CD4-positive, alpha-beta memory T cell (primary cell): ENCODE results near the gene MRPL37. TPM values are rescaled to one million over a fixed set of nuclear protein-coding genes. Genes with fewer than 3 reads are reported as not detected.
A peak's percentile ranks its signal among the peaks of the same experiment; 100 is the strongest.

Experiments used
- CTCF ChIA-PET: fragments of 350-600 bp; sonication (Branson Sonifier 250); formaldehyde crosslinking; loops from one replicate; lab custom pipeline; 2021; ENCODE audit warnings: inconsistent platforms; ENCODE audit not compliant: partially characterized antibody; lab: Charles Lee
- POLR2A ChIA-PET: fragments of 350-600 bp; sonication (Branson Sonifier 250); formaldehyde crosslinking; loops from one replicate; lab custom pipeline; 2021; ENCODE audit not compliant: partially characterized antibody; lab: Charles Lee
- DNase-seq, 5 donors: peaks; one replicate each; pipeline versions ENCODE4 v3.0.0 to v3.0.0-alpha.2; 2020 to 2022; ENCODE audit warnings: mixed read lengths in 1 of 5
- H3K27ac ChIP-seq: one replicate; pipeline ENCODE4 v1.7.0; 2013; ENCODE audit warnings: low read depth, low read length
- H3K27me3 ChIP-seq: 2 replicates; pipeline ENCODE4 v1.7.0; 2013; ENCODE audit warnings: mild to moderate bottlenecking, low read length, moderate library complexity; ENCODE audit not compliant: insufficient read depth
- H3K36me3 ChIP-seq: 2 replicates; pipeline ENCODE4 v1.7.0; 2013; ENCODE audit warnings: mild to moderate bottlenecking, low read length, moderate library complexity; ENCODE audit not compliant: insufficient read depth
- H3K4me1 ChIP-seq: 2 replicates; pipeline ENCODE4 v1.7.0; 2013; ENCODE audit warnings: mild to moderate bottlenecking, low read length, moderate library complexity; ENCODE audit not compliant: insufficient read depth
- H3K4me3 ChIP-seq, 2 donors: one replicate each; pipeline ENCODE4 v1.7.0; 2013; ENCODE audit warnings: low read length in 2 of 2, mild to moderate bottlenecking in 1 of 2
- H3K9me3 ChIP-seq, 2 donors: one replicate each; pipeline ENCODE4 v1.7.0; 2013; ENCODE audit warnings: low read length in 2 of 2, control low read depth in 1 of 2; ENCODE audit not compliant: control insufficient read depth in 1 of 2
- H3K27ac Mint-ChIP-seq, 7 donors: one replicate each; pipeline ENCODE4 v1.8.0; 2020 to 2021; ENCODE audit warnings: mixed read lengths in 7 of 7, mild to moderate bottlenecking in 6 of 7, inconsistent platforms in 3 of 7, moderate library complexity in 3 of 7
- H3K27me3 Mint-ChIP-seq, 2 donors: one replicate each; pipeline ENCODE4 v1.8.0; 2020 to 2021; ENCODE audit warnings: mixed read lengths in 2 of 2
- H3K36me3 Mint-ChIP-seq, 2 donors: one replicate each; pipeline ENCODE4 v1.8.0; 2020 to 2021; ENCODE audit warnings: mixed read lengths in 2 of 2, inconsistent platforms in 1 of 2, mild to moderate bottlenecking in 1 of 2
- H3K4me1 Mint-ChIP-seq, 4 donors: one replicate each; pipeline ENCODE4 v1.8.0; 2020 to 2021; ENCODE audit warnings: mixed read lengths in 4 of 4, mild to moderate bottlenecking in 1 of 4
- H3K4me3 Mint-ChIP-seq, 8 donors: one replicate each; pipeline ENCODE4 v1.8.0; 2020 to 2021; ENCODE audit warnings: mixed read lengths in 8 of 8, mild to moderate bottlenecking in 7 of 8, moderate library complexity in 6 of 8, inconsistent platforms in 3 of 8
- H3K9me3 Mint-ChIP-seq, 8 donors: one replicate each; pipeline ENCODE4 v1.8.0; 2020 to 2021; ENCODE audit warnings: mixed read lengths in 8 of 8, mild to moderate bottlenecking in 5 of 8, inconsistent platforms in 3 of 8, moderate library complexity in 1 of 8
- intact Hi-C: fragments of 100-400 bp; cut with micrococcal nuclease; formaldehyde crosslinking; loops from one replicate; pipeline ENCODE4 v1.15.1; 2023
- polyA plus RNA-seq, 2 donors: library from polyadenylated mRNA; unstranded; fragments of 300-500 nt; fragmentation: Illumina TruSeq; gene quantifications; one replicate each; pipeline ENCODE4 v1.2.3, GENCODE V29; 2021
- total RNA-seq, 2 experiments: library from RNA; stranded (reverse); gene quantifications; one replicate each; pipeline ENCODE4 v1.2.3, GENCODE V29; 2021

Gene MRPL37
- total and polyA plus RNA-seq, 4 experiments from 2014 or later = 33.4 to 89.1 (median 46.1) TPM

DNA sequence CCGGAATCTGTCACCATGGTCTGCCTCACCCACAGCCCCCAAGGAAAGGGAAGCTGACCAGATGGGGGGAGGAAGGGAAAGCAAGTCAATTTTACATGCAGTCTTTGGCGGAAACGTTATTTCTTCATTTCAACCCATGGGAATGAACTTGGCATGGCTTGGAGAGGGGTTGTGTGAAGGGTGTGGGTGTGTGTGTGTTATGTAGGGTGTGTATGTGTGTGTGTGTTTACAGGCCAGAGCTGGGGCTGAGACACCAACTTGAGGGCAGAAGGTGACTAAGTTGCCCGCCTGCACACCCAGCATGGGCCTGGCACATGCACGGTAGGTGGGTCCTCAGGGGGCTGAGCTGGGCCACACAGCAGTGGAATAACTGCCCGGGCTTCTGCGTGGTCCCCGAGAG is 65.2 kb downstream of the MRPL37 start:
- H3K9me3 ChIP-seq = no peaks in the 10 kb centered on the region
- POLR2A ChIA-PET = no interaction called here
- intact Hi-C loops = no loop called here
- no peak overlapping the region for H3K4me3 ChIP-seq
- no peaks in the 10 kb centered on the region for H3K9me3 Mint-ChIP-seq
- no peak for DNase-seq
- peaks cover 11 to 30% (median 14%) of the 10 kb centered on the region in 4 donors for H3K4me1 Mint-ChIP-seq
- no peaks in the 10 kb centered on the region for H3K4me1 ChIP-seq
- CTCF ChIA-PET = interaction anchor here (2.5 kb wide), 1 partner anchor 13 kb away, joined by 8 read pairs; no protein-coding TSS in a partner anchor
- no peaks in the 10 kb centered on the region for H3K27me3 ChIP-seq
- peaks cover 0 to 2% of the 10 kb centered on the region in 2 donors for H3K36me3 Mint-ChIP-seq
- H3K27ac ChIP-seq = no peak overlapping the region
- no peaks in the 10 kb centered on the region for H3K27me3 Mint-ChIP-seq
- no peaks in the 10 kb centered on the region for H3K36me3 ChIP-seq
- H3K4me3 Mint-ChIP-seq = no peak overlapping the region
- no peak overlapping the region for H3K27ac Mint-ChIP-seq

DNA sequence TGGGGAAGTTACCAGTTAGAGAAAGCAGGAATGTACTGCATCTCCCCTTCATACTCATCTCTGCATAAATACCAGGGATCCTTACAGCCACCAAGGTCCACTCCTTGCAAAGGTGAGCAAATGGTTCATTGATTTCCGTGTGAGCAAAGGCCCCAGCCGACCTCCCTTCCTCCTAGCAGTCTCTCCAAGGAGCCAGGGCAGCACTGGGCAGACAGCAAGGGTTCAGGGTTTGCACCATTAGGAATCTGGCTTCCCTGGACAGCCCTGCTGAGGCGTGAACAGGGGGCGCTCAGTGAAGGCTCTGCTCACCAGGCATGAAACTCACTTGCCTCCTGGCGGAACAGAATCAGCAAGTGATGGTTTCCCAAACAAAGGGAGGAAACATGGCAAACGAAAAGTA is 65.7 kb downstream of the MRPL37 start:
- H3K27me3 ChIP-seq = no peaks in the 10 kb centered on the region
- CTCF ChIA-PET = interaction anchor here (2.5 kb wide), 1 partner anchor 12 kb away, joined by 8 read pairs; no protein-coding TSS in a partner anchor
- POLR2A ChIA-PET = no interaction called here
- no peaks in the 10 kb centered on the region for H3K9me3 ChIP-seq
- Mint-ChIP-seq H3K4me3 (no peak overlapping the region), H3K9me3 (no peaks in the 10 kb centered on the region), H3K4me1 (peaks cover 11 to 35% (median 16%) of the 10 kb centered on the region in 4 donors), H3K27me3 (no peaks in the 10 kb centered on the region), H3K36me3 (peaks cover 0 to 2% of the 10 kb centered on the region in 2 donors), H3K27ac (no peak overlapping the region)
- no peaks in the 10 kb centered on the region for H3K36me3 ChIP-seq
- H3K4me3 ChIP-seq = no peak overlapping the region
- H3K4me1 ChIP-seq = no peaks in the 10 kb centered on the region
- intact Hi-C loops = no loop called here
- DNase-seq = no peak
- no peak overlapping the region for H3K27ac ChIP-seq

DNA sequence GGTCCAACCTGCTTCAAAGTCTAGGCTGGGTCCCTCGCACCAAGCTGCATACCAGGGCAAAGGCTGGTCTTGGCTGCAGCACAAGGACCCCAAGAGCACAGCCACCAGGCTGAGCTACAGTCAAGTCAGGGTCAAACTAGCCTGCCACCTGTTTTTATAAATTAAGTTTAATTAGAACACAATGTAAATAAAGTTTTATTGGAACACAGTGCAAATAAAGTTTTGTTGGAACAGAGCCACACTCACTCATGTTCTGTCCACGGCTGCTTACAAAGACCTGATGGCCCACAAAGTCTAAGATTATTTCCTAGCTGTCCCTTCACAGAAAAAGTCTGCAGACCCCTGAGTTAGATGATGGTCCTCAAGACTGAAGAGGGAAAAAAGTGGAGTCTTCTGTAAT is 66.2 kb downstream of the MRPL37 start:
- H3K36me3 ChIP-seq = no peaks in the 10 kb centered on the region
- H3K27me3 ChIP-seq = no peaks in the 10 kb centered on the region
- ChIA-PET POLR2A (no interaction called here), CTCF (interaction anchor here (1.2 kb wide), 1 partner anchor 223 kb away, joined by 3 read pairs; no protein-coding TSS in a partner anchor)
- H3K4me3 ChIP-seq = no peak overlapping the region
- DNase-seq = no peak
- H3K9me3 ChIP-seq = no peaks in the 10 kb centered on the region
- intact Hi-C loops = no loop called here
- no peak overlapping the region for H3K27ac ChIP-seq
- H3K4me1 ChIP-seq = no peaks in the 10 kb centered on the region
- no peaks in the 10 kb centered on the region for H3K9me3 Mint-ChIP-seq
- no peak overlapping the region for H3K4me3 Mint-ChIP-seq
- H3K4me1 Mint-ChIP-seq = peaks cover 11 to 36% (median 16%) of the 10 kb centered on the region in 4 donors
- no peaks in the 10 kb centered on the region for H3K27me3 Mint-ChIP-seq
- no peak overlapping the region for H3K27ac Mint-ChIP-seq
- peaks cover 0 to 2% of the 10 kb centered on the region in 2 donors for H3K36me3 Mint-ChIP-seq

DNA sequence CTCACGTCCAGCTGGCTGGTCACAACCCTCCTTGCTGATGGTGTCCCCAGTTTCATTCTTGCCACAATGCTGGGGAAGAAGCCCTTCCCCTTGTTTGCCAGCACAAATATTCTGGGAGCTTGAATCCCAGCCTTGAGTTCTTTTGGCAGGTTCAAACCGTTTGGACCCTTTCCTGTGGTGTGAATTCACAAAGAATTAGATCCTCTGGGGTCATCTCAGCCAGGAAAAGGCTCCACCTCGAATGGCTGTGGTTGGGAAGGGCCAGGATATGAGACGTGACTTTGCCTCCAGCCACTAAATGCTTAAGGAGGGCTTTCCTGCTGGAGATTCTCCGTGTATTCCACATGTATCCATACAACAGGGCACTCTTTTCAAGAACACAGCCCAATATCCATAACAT is 66.9 kb downstream of the MRPL37 start:
- intact Hi-C loops = no loop called here
- Mint-ChIP-seq H3K4me3 (no peak overlapping the region), H3K27me3 (no peaks in the 10 kb centered on the region), H3K4me1 (peaks cover 11 to 36% (median 16%) of the 10 kb centered on the region in 4 donors), H3K36me3 (peaks cover 0 to 2% of the 10 kb centered on the region in 2 donors), H3K27ac (peak overlapping the region in 1 of 7 donors; percentile 15), H3K9me3 (no peaks in the 10 kb centered on the region)
- Histone ChIP-seq H3K9me3 (no peaks in the 10 kb centered on the region), H3K27me3 (no peaks in the 10 kb centered on the region), H3K36me3 (no peaks in the 10 kb centered on the region), H3K4me3 (no peak overlapping the region), H3K4me1 (no peaks in the 10 kb centered on the region), H3K27ac (no peak overlapping the region)
- no peak for DNase-seq
- POLR2A ChIA-PET = no interaction called here
- CTCF ChIA-PET = interaction anchor here (1.2 kb wide), 1 partner anchor 222 kb away, joined by 3 read pairs; no protein-coding TSS in a partner anchor

Other genes starting within 250 kb of the MRPL37 start
- gene LDLRAD1, start 182.0 kb upstream of the MRPL37 start, total RNA-seq = not detected
- not detected for gene LDLRAD1, start 182.0 kb upstream of the MRPL37 start, polyA plus RNA-seq
- 100 to 1,000 TPM; 212 to 222 TPM for gene TMEM59, start 147.0 kb upstream of the MRPL37 start, total RNA-seq
- 1,000 to 10,000 TPM in 1 of 2 donors, 100 to 1,000 TPM in 1; 533 to 1,059 TPM for gene TMEM59, start 147.0 kb upstream of the MRPL37 start, polyA plus RNA-seq
- gene TCEANC2, start 146.6 kb upstream of the MRPL37 start, total RNA-seq = 10 to 100 TPM; 12.1 to 13.1 TPM
- gene TCEANC2, start 146.6 kb upstream of the MRPL37 start, polyA plus RNA-seq = 1 to 10 TPM; 3.5 to 7.1 TPM
- gene CDCP2, start 47.2 kb upstream of the MRPL37 start, total RNA-seq = under 1 TPM in 1 of 2 experiments, not detected in 1; 0.19 TPM
- not detected for gene CDCP2, start 47.2 kb upstream of the MRPL37 start, polyA plus RNA-seq
- 10 to 100 TPM; 10.5 to 10.7 TPM for gene CYB5RL, start 137 bp upstream of the MRPL37 start, total RNA-seq
- 1 to 10 TPM; 1.3 to 4.4 TPM for gene CYB5RL, start 137 bp upstream of the MRPL37 start, polyA plus RNA-seq
- 10 to 100 TPM; 67.6 to 87.6 TPM for gene SSBP3, start 206.2 kb downstream of the MRPL37 start, total RNA-seq
- gene SSBP3, start 206.2 kb downstream of the MRPL37 start, polyA plus RNA-seq = 10 to 100 TPM; 10.9 to 22.7 TPM